ENCODE data around the gene NCF1.
"Not testable (repeated sequence)": the region's sequence is repeated elsewhere in the genome, so short reads cannot be mapped to it uniquely, and the experiment has no call there.

GRCh38 chr7:74773760-74774750 lies at the start of gene NCF1:
- TF ChIP-seq TCF12 (IDR thresholded peaks at IDR 0.05; ENCODE audit: low read depth); TAF1 (IDR thresholded peaks at IDR 0.05; ENCODE audit: low read depth); USF1 (IDR thresholded peaks at IDR 0.05); EP300 (IDR thresholded peaks at IDR 0.05; ENCODE audit: borderline replicate concordance); FOXM1 (IDR thresholded peaks at IDR 0.05; ENCODE audit: borderline replicate concordance, low read depth); TEAD4 (IDR thresholded peaks at IDR 0.05); RAD21 (IDR thresholded peaks at IDR 0.05; ENCODE audit: low read depth); MAX (IDR thresholded peaks at IDR 0.05); CREB1 (IDR thresholded peaks at IDR 0.05; ENCODE audit: low read depth); REST (IDR thresholded peaks at IDR 0.05; ENCODE audit: low read depth); NFIC (IDR thresholded peaks at IDR 0.05); YY1 (IDR thresholded peaks at IDR 0.05; ENCODE audit: low read depth): not testable (repeated sequence)
